Liver (tissue), 9 donors: ENCODE measurements around the gene UNC5B. TPM values are rescaled to one million over a fixed set of nuclear protein-coding genes. Genes with fewer than 3 reads are reported as not detected.

Source experiments
- DNase-seq: peaks from one replicate; pipeline ENCODE4 v3.0.0-alpha.2; 2017; ENCODE audit warnings: low spot score
- H3K27ac ChIP-seq, 2 donors: one replicate each; pipeline ENCODE4 v1.7.0; 2013; ENCODE audit warnings: inconsistent platforms in 2 of 2, low read length in 2 of 2, control low read depth in 1 of 2, low read depth in 1 of 2, mild to moderate bottlenecking in 1 of 2
- H3K27me3 ChIP-seq, 4 donors: one replicate each; pipeline versions ENCODE4 v1.6.1 to v1.7.0; 2013; ENCODE audit warnings: low read length in 3 of 4, inconsistent platforms in 1 of 4, mild to moderate bottlenecking in 1 of 4, moderate library complexity in 1 of 4; ENCODE audit not compliant: control insufficient read depth in 4 of 4, insufficient read depth in 4 of 4
- H3K36me3 ChIP-seq, 4 donors: one replicate each; pipeline versions ENCODE4 v1.6.1 to v1.7.0; 2013; ENCODE audit warnings: low read length in 3 of 4, mild to moderate bottlenecking in 3 of 4, low read depth in 1 of 4, moderate library complexity in 1 of 4; ENCODE audit not compliant: control insufficient read depth in 4 of 4, insufficient read depth in 3 of 4
- H3K4me1 ChIP-seq, 4 donors: one replicate each; pipeline versions ENCODE4 v1.6.1 to v1.7.0; 2013; ENCODE audit warnings: low read length in 3 of 4, mild to moderate bottlenecking in 3 of 4, moderate library complexity in 1 of 4; ENCODE audit not compliant: control insufficient read depth in 4 of 4, insufficient read depth in 4 of 4
- H3K4me3 ChIP-seq, 3 donors: one replicate each; pipeline versions ENCODE4 v1.6.1 to v1.7.0; 2013; ENCODE audit warnings: low read length in 3 of 3, control low read depth in 1 of 3, low read depth in 1 of 3, mild to moderate bottlenecking in 1 of 3
- H3K9ac ChIP-seq, 2 donors: one replicate each; pipeline ENCODE4 v1.7.0; 2013; ENCODE audit warnings: low read length in 2 of 2, mild to moderate bottlenecking in 2 of 2, moderate library complexity in 2 of 2, control low read depth in 1 of 2, low read depth in 1 of 2
- H3K9me3 ChIP-seq, 4 donors: one replicate each; pipeline versions ENCODE4 v1.6.1 to v1.7.0; 2013; ENCODE audit warnings: low read length in 3 of 4; ENCODE audit not compliant: control insufficient read depth in 4 of 4
- EGR1 ChIP-seq, 2 donors: IDR thresholded peaks; 2 replicates each; pipeline ENCODE4 v1.6.1; 2016 to 2018; ENCODE audit warnings: antibody characterized with exemption in 2 of 2, low read depth in 2 of 2
- FOXA1 ChIP-seq: IDR thresholded peaks from 2 replicates; pipeline ENCODE4 v1.6.1; 2016; ENCODE audit warnings: antibody characterized with exemption
- FOXA2 ChIP-seq: IDR thresholded peaks from 2 replicates; pipeline ENCODE4 v1.6.1; 2016; ENCODE audit warnings: antibody characterized with exemption
- GABPA ChIP-seq, 2 donors: IDR thresholded peaks in 1 of 2; conservative IDR thresholded peaks in 1 of 2; 2 replicates each; pipeline ENCODE4 v1.6.1; 2016; ENCODE audit warnings: antibody characterized with exemption in 2 of 2, mild to moderate bottlenecking in 1 of 2, moderate library complexity in 1 of 2
- HNF4A ChIP-seq, 2 donors: conservative IDR thresholded peaks; 2 replicates each; pipeline ENCODE4 v1.6.1; 2016; ENCODE audit warnings: antibody characterized with exemption in 2 of 2, mild to moderate bottlenecking in 2 of 2
- HNF4G ChIP-seq: IDR thresholded peaks from 2 replicates; pipeline ENCODE4 v1.6.1; 2016; ENCODE audit warnings: antibody characterized with exemption
- JUND ChIP-seq, 2 donors: IDR thresholded peaks; 2 replicates each; pipeline ENCODE4 v1.6.1; 2016; ENCODE audit warnings: antibody characterized with exemption in 2 of 2
- NR2F2 ChIP-seq: IDR thresholded peaks from 2 replicates; pipeline ENCODE4 v1.6.1; 2016; ENCODE audit warnings: antibody characterized with exemption
- RAD21 ChIP-seq, 2 donors: IDR thresholded peaks; 2 replicates each; pipeline ENCODE4 v1.6.1; 2016; ENCODE audit warnings: antibody characterized with exemption in 2 of 2, mild to moderate bottlenecking in 2 of 2
- RXRA ChIP-seq, 2 donors: IDR thresholded peaks; 2 replicates each; pipeline ENCODE4 v1.6.1; 2017 to 2018; ENCODE audit warnings: antibody characterized with exemption in 2 of 2, mild to moderate bottlenecking in 1 of 2
- SP1 ChIP-seq: IDR thresholded peaks from 2 replicates; pipeline ENCODE4 v1.6.1; 2018; ENCODE audit warnings: antibody characterized with exemption, mild to moderate bottlenecking
- TAF1 ChIP-seq: conservative IDR thresholded peaks from 2 replicates; pipeline ENCODE4 v1.6.1; 2016; ENCODE audit warnings: antibody characterized with exemption, mild to moderate bottlenecking
- YY1 ChIP-seq: IDR thresholded peaks from 2 replicates; pipeline ENCODE4 v1.6.1; 2016; ENCODE audit warnings: antibody characterized with exemption, mild to moderate bottlenecking
- WGBS: extraction: QIAGEN DNeasy Blood & Tissue Kit; methylation state at CpG from one replicate; pipeline ENCODE4 v1.1.7; 2013; 5-methylcytosine and 5-hydroxymethylcytosine counted together
- polyA plus RNA-seq, 2 donors: library from polyadenylated mRNA; stranded (reverse) in 1 of 2; unstranded in 1 of 2; fragments of 200-250 nt in 1 of 2; fragments of >200 nt in 1 of 2; fragmentation: Nextera tagmentation in 1 of 2; extraction: Ambion mirVana in 1 of 2; gene quantifications; one replicate each; pipeline versions ENCODE4 v1.2.1 to v1.2.3, GENCODE V29; 2013 to 2015
- total RNA-seq, 2 donors: library from RNA; depleted of rRNA; stranded (reverse); fragments of >200 nt; gene quantifications; one replicate each; pipeline ENCODE4 v1.2.3, GENCODE V29; 2014
- TF ChIP-seq, protein P1 (sequence below): IDR thresholded peaks from 2 replicates; pipeline ENCODE4 v1.6.1; 2016; ENCODE audit warnings: antibody characterized with exemption, mild to moderate bottlenecking
- TF ChIP-seq, protein P2 (sequence below): IDR thresholded peaks from 2 replicates; pipeline ENCODE4 v1.6.1; 2016; ENCODE audit warnings: antibody characterized with exemption
- TF ChIP-seq, protein P3 (sequence below): fragments of 150-350 bp; IDR thresholded peaks from 2 replicates; pipeline ENCODE4 v1.5.1; 2017; ENCODE audit warnings: improper control_type of control experiment, low read depth, low read length; ENCODE audit not compliant: missing input control
- TF ChIP-seq, protein P4 (sequence below): IDR thresholded peaks from 2 replicates; pipeline ENCODE4 v1.6.1; 2016; ENCODE audit warnings: antibody characterized with exemption
- donor health status: healthy.
- donor health status: healthy.
- donor health status: healthy.
- donor health status: healthy.
- donor health status: healthy.

The UNC5B gene
- total and polyA plus RNA-seq, 4 donors = 0.56 to 1.8 (median 1.3) TPM

DNA sequence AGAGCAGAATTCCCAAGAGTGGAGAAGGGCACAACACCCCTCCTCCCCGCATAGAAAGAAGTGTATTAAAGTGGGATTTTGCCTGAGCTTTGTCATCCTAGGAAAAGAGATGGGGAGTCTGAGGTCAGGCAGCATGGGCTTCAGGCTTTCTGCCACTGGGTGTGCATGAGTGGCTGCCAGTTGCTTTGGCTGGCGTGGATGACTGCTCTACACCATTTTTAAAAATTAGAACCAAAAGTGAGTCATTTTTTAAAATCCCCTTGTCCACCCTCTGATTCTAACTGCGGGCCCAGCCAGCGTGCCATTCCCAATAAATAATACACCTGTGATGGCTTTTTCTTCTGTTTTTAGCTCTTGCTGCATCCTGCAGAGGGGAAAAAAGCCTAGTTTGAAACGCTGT is 120.1 kb downstream of the UNC5B start:
- Histone ChIP-seq H3K36me3 (peaks cover 0 to 2% (median 0%) of the 10 kb centered on the region in 4 donors), H3K27ac (no peak overlapping the region), H3K9me3 (no peaks in the 10 kb centered on the region), H3K27me3 (no peaks in the 10 kb centered on the region), H3K4me1 (peaks cover 23 to 58% (median 44%) of the 10 kb centered on the region in 4 donors), H3K4me3 (no peak overlapping the region), H3K9ac (no peak overlapping the region)
- TF ChIP-seq YY1 (no peak), RXRA (IDR thresholded peaks at IDR 0.05) (no peak), RAD21 (IDR thresholded peaks at IDR 0.05) (no peak), EGR1 (IDR thresholded peaks at IDR 0.05; ENCODE audit: low read depth in 2 of 2) (no peak), SP1 (no peak)
- TF ChIP-seq, protein P1, sequence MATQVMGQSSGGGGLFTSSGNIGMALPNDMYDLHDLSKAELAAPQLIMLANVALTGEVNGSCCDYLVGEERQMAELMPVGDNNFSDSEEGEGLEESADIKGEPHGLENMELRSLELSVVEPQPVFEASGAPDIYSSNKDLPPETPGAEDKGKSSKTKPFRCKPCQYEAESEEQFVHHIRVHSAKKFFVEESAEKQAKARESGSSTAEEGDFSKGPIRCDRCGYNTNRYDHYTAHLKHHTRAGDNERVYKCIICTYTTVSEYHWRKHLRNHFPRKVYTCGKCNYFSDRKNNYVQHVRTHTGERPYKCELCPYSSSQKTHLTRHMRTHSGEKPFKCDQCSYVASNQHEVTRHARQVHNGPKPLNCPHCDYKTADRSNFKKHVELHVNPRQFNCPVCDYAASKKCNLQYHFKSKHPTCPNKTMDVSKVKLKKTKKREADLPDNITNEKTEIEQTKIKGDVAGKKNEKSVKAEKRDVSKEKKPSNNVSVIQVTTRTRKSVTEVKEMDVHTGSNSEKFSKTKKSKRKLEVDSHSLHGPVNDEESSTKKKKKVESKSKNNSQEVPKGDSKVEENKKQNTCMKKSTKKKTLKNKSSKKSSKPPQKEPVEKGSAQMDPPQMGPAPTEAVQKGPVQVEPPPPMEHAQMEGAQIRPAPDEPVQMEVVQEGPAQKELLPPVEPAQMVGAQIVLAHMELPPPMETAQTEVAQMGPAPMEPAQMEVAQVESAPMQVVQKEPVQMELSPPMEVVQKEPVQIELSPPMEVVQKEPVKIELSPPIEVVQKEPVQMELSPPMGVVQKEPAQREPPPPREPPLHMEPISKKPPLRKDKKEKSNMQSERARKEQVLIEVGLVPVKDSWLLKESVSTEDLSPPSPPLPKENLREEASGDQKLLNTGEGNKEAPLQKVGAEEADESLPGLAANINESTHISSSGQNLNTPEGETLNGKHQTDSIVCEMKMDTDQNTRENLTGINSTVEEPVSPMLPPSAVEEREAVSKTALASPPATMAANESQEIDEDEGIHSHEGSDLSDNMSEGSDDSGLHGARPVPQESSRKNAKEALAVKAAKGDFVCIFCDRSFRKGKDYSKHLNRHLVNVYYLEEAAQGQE = no peak
- TF ChIP-seq, protein P2, sequence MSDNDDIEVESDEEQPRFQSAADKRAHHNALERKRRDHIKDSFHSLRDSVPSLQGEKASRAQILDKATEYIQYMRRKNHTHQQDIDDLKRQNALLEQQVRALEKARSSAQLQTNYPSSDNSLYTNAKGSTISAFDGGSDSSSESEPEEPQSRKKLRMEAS = no peak
- no peak for DNase-seq
- WGBS = 96% methylated on average over 5 of the region's 5 CpGs

DNA sequence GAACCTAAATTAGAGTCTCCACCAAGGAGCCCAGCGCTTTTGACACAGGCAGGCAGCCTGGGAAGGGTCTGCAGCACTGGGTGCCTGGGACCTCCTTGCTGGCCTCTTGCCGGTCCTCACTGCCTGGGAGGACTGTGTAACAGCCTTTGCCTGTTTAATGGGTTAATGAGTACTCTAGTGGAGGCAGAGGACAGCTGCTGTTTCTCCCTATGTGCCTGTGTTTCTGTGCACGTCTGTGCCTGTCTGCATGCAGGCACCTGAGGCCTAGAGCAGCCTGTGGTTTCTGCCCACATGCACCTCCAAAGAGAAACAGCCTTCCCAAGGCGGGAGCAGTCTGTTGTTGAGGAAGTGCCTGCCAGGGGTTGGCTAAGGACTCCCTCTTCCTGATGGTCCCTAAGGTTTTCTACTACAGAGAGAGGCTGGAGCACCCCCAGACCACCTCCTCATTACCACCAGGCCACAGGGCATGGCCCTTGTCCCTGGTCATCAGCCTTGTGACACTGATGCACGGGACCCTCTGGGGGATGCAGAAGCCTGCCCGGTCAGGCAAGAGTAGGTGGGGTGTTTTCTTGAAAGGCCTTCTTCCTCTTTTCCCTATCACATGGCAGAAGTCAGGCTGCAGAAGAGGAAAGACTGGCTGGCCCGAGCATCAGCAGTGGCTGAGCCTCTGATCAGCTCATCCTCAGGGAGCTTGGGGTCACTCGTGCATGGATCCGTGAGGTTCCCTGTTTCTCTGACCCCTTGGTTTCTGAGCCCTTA is 120.9 kb downstream of the UNC5B start:
- peaks cover 28 to 66% (median 51%) of the 10 kb centered on the region in 4 donors for H3K4me1 ChIP-seq
- no peak overlapping the region for H3K4me3 ChIP-seq
- no peaks in the 10 kb centered on the region for H3K9me3 ChIP-seq
- H3K27ac ChIP-seq = peak overlapping the region; percentile 17 to 69
- no peaks in the 10 kb centered on the region for H3K36me3 ChIP-seq
- TF ChIP-seq GABPA (IDR thresholded peaks at IDR 0.05 in 1 of 2, conservative IDR thresholded peaks at IDR 0.05 in 1 of 2) (no peak), HNF4G (no peak), JUND (IDR thresholded peaks at IDR 0.05) (no peak), RXRA (IDR thresholded peaks at IDR 0.05) (no peak), TAF1 (no peak), FOXA2 (no peak), HNF4A (conservative IDR thresholded peaks at IDR 0.05) (no peak), NR2F2 (no peak)
- H3K9ac ChIP-seq = no peak overlapping the region
- H3K27me3 ChIP-seq = no peaks in the 10 kb centered on the region
- DNase-seq = no peak
- 75% methylated on average over 9 of the region's 9 CpGs for WGBS

DNA sequence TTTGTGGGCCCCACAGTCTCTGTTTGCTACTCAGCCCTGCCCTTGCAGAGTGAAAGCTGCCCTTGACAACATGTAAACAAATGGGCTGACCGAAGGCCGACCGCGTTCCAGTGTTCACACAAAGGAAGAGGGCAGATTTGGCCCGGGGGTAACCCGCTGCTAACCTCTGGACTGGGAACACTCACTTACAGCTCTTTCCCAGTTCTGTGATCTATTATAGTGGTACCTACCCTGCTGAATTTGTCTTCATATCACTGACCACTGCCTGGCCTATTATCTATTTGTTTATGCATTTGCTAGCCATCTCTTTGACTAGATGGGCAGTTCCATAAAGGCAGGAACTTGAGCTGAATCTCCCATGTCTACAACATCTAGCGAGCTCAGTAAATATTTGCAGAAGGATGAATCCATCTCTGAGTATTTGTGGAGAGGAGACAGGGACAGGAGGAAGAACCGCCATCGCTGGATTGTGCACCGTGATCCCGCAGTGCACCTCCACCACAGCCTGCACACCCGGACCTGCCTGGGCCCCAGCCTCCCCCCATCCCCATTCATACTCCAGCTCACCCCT is 121.9 kb downstream of the UNC5B start:
- Histone ChIP-seq H3K27me3 (no peaks in the 10 kb centered on the region), H3K36me3 (no peaks in the 10 kb centered on the region), H3K27ac (peak overlapping the region; percentile 17 to 69), H3K9ac (no peak overlapping the region), H3K9me3 (no peaks in the 10 kb centered on the region), H3K4me1 (peaks cover 29 to 73% (median 53%) of the 10 kb centered on the region in 4 donors), H3K4me3 (no peak overlapping the region)
- peak; percentile 54 for DNase-seq
- WGBS = 26% methylated on average over 12 of the region's 12 CpGs
- TF ChIP-seq, protein P3, sequence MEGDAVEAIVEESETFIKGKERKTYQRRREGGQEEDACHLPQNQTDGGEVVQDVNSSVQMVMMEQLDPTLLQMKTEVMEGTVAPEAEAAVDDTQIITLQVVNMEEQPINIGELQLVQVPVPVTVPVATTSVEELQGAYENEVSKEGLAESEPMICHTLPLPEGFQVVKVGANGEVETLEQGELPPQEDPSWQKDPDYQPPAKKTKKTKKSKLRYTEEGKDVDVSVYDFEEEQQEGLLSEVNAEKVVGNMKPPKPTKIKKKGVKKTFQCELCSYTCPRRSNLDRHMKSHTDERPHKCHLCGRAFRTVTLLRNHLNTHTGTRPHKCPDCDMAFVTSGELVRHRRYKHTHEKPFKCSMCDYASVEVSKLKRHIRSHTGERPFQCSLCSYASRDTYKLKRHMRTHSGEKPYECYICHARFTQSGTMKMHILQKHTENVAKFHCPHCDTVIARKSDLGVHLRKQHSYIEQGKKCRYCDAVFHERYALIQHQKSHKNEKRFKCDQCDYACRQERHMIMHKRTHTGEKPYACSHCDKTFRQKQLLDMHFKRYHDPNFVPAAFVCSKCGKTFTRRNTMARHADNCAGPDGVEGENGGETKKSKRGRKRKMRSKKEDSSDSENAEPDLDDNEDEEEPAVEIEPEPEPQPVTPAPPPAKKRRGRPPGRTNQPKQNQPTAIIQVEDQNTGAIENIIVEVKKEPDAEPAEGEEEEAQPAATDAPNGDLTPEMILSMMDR = no peak
- peak; percentile 50 for TF ChIP-seq FOXA2
- peak; percentile 67 for TF ChIP-seq HNF4G
- peak in 1 of 2 donors; percentile 50 for TF ChIP-seq JUND (IDR thresholded peaks at IDR 0.05)
- TF ChIP-seq NR2F2 = peak; percentile 35
- TF ChIP-seq GABPA (IDR thresholded peaks at IDR 0.05 in 1 of 2, conservative IDR thresholded peaks at IDR 0.05 in 1 of 2) = peak in 1 of 2 donors; percentile 29
- peak; percentile 82 to 97 for TF ChIP-seq RXRA (IDR thresholded peaks at IDR 0.05)
- TF ChIP-seq, protein P4, sequence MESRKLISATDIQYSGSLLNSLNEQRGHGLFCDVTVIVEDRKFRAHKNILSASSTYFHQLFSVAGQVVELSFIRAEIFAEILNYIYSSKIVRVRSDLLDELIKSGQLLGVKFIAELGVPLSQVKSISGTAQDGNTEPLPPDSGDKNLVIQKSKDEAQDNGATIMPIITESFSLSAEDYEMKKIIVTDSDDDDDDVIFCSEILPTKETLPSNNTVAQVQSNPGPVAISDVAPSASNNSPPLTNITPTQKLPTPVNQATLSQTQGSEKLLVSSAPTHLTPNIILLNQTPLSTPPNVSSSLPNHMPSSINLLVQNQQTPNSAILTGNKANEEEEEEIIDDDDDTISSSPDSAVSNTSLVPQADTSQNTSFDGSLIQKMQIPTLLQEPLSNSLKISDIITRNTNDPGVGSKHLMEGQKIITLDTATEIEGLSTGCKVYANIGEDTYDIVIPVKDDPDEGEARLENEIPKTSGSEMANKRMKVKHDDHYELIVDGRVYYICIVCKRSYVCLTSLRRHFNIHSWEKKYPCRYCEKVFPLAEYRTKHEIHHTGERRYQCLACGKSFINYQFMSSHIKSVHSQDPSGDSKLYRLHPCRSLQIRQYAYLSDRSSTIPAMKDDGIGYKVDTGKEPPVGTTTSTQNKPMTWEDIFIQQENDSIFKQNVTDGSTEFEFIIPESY = peak; percentile 52
- TF ChIP-seq HNF4A (conservative IDR thresholded peaks at IDR 0.05) = peak; percentile 88 to 93
- no peak for TF ChIP-seq TAF1
- peak in 1 of 2 donors; percentile 40 for TF ChIP-seq RAD21 (IDR thresholded peaks at IDR 0.05)
- TF ChIP-seq FOXA1 = no peak
